CD14-positive monocyte (primary cell): Measurements from ENCODE around the gene RGPD4. TPM values are rescaled to one million over a fixed set of nuclear protein-coding genes. Genes with fewer than 3 reads are reported as not detected.

Source experiments
- DNase-seq, 3 donors: peaks; one replicate each; pipeline ENCODE4 v3.0.0-alpha.2; 2011 to 2022
- H2AFZ ChIP-seq: 2 replicates; pipeline ENCODE4 v1.6.0; 2012; ENCODE audit warnings: mild to moderate bottlenecking, low read depth, low read length, inconsistent platforms; ENCODE audit not compliant: insufficient read depth, poor library complexity, severe bottlenecking
- H3K27ac ChIP-seq, 2 donors: 1 replicate in 1 of 2; 2 replicates in 1 of 2; pipeline ENCODE4 v1.5.1; 2012 to 2013; ENCODE audit warnings: low read length in 2 of 2, control low read depth in 1 of 2, inconsistent platforms in 1 of 2, low read depth in 1 of 2, mild to moderate bottlenecking in 1 of 2
- H3K27me3 ChIP-seq, 2 donors: one replicate each; pipeline versions ENCODE4 v1.6.0 to v1.6.1; 2011 to 2013; ENCODE audit warnings: low read length in 2 of 2; ENCODE audit not compliant: control insufficient read depth in 2 of 2, insufficient read depth in 2 of 2
- H3K36me3 ChIP-seq, 2 donors: replicated peaks in 1 of 2; 1 replicate in 1 of 2; 2 replicates in 1 of 2; pipeline versions ENCODE4 v1.5.1 to v1.6.1; 2012 to 2013; ENCODE audit warnings: low read length in 2 of 2, control low read depth in 1 of 2, inconsistent platforms in 1 of 2, mild to moderate bottlenecking in 1 of 2; ENCODE audit not compliant: insufficient read depth in 2 of 2, control insufficient read depth in 1 of 2
- H3K4me1 ChIP-seq, 2 donors: 1 replicate in 1 of 2; 2 replicates in 1 of 2; pipeline versions ENCODE4 v1.5.1 to v1.6.1; 2012 to 2013; ENCODE audit warnings: low read length in 2 of 2, control low read depth in 1 of 2, inconsistent platforms in 1 of 2, mild to moderate bottlenecking in 1 of 2, moderate library complexity in 1 of 2; ENCODE audit not compliant: insufficient read depth in 2 of 2, control insufficient read depth in 1 of 2
- H3K4me2 ChIP-seq: replicated peaks from 2 replicates; pipeline ENCODE3; 2012; ENCODE audit warnings: low read length, moderate library complexity, mild to moderate bottlenecking; ENCODE audit not compliant: poor library complexity, severe bottlenecking; ENCODE audit errors: extremely low read depth
- H3K4me3 ChIP-seq, 3 experiments: fragments of 200-600 bp in 1 of 3; sonication (generic) in 1 of 3; replicated peaks in 1 of 3; 1 replicate in 2 of 3; 2 replicates in 1 of 3; pipeline ENCODE4 v1.5.1; 2011 to 2013; ENCODE audit warnings: low read length in 3 of 3, mild to moderate bottlenecking in 3 of 3, control low read depth in 2 of 3, low read depth in 2 of 3, inconsistent platforms in 1 of 3, moderate library complexity in 1 of 3
- H3K79me2 ChIP-seq: 2 replicates; pipeline ENCODE4 v1.6.0; 2012; ENCODE audit warnings: mild to moderate bottlenecking, control low read depth, inconsistent platforms, low read length, moderate library complexity; ENCODE audit not compliant: insufficient read depth
- H3K9ac ChIP-seq: 2 replicates; pipeline ENCODE4 v1.6.0; 2017; ENCODE audit warnings: low read length, mild to moderate bottlenecking; ENCODE audit not compliant: insufficient read depth, poor library complexity, severe bottlenecking
- H3K9me3 ChIP-seq, 2 donors: replicated peaks in 1 of 2; 1 replicate in 1 of 2; 2 replicates in 1 of 2; pipeline versions ENCODE4 v1.5.1 to v1.6.1; 2012 to 2013; ENCODE audit warnings: low read length in 2 of 2, control low read depth in 1 of 2; ENCODE audit not compliant: control insufficient read depth in 1 of 2, insufficient read depth in 1 of 2
- H4K20me1 ChIP-seq: 2 replicates; pipeline ENCODE4 v1.6.0; 2012; ENCODE audit warnings: mild to moderate bottlenecking, low read length, control low read depth, moderate library complexity; ENCODE audit not compliant: insufficient read depth
- H3K27ac Mint-ChIP-seq, 7 donors: one replicate each; pipeline ENCODE4 v1.8.0; 2020; ENCODE audit warnings: mild to moderate bottlenecking in 7 of 7, mixed read lengths in 7 of 7, moderate library complexity in 6 of 7, inconsistent platforms in 2 of 7
- H3K27me3 Mint-ChIP-seq, 3 donors: one replicate each; pipeline ENCODE4 v1.8.0; 2021 to 2022; ENCODE audit warnings: low read depth in 3 of 3, mild to moderate bottlenecking in 3 of 3, mixed read lengths in 3 of 3, moderate library complexity in 3 of 3, inconsistent platforms in 1 of 3
- H3K36me3 Mint-ChIP-seq, 2 donors: one replicate each; pipeline ENCODE4 v1.8.0; 2020; ENCODE audit warnings: mixed read lengths in 2 of 2, inconsistent platforms in 1 of 2, mild to moderate bottlenecking in 1 of 2
- H3K4me1 Mint-ChIP-seq: one replicate; pipeline ENCODE4 v1.8.0; 2020; ENCODE audit warnings: mild to moderate bottlenecking, mixed read lengths
- H3K4me3 Mint-ChIP-seq, 2 donors: one replicate each; pipeline ENCODE4 v1.8.0; 2020; ENCODE audit warnings: mild to moderate bottlenecking in 2 of 2, mixed read lengths in 2 of 2, moderate library complexity in 1 of 2
- H3K9me3 Mint-ChIP-seq, 7 donors: one replicate each; pipeline ENCODE4 v1.8.0; 2020 to 2022; ENCODE audit warnings: mixed read lengths in 7 of 7, mild to moderate bottlenecking in 6 of 7, moderate library complexity in 6 of 7, inconsistent platforms in 2 of 7
- CTCF ChIP-seq: fragments of 200-600 bp; IDR thresholded peaks from one replicate; pipeline ENCODE4 v1.8.0; 2022; ENCODE audit warnings: antibody characterized with exemption, mild to moderate bottlenecking
- WGBS: methylation state at CpG from one replicate; pipeline ENCODE4 v1.1.5; 2013; ENCODE audit warnings: missing lambda C conversion rate; ENCODE audit not compliant: insufficient coverage; 5-methylcytosine and 5-hydroxymethylcytosine counted together
- intact Hi-C, 2 donors: fragments of 100-400 bp; cut with micrococcal nuclease; formaldehyde crosslinking; loops; one replicate each; pipeline versions ENCODE4 v1.15.0 to v1.15.1; 2023
- polyA plus RNA-seq, 3 donors: library from polyadenylated mRNA; depleted of rRNA in 1 of 3; unstranded in 2 of 3; stranded (reverse) in 1 of 3; fragments of 300-500 nt in 2 of 3; fragments of >200 nt in 1 of 3; fragmentation: Illumina TruSeq in 2 of 3; gene quantifications; 1 replicate in 2 of 3; 2 replicates in 1 of 3; pipeline ENCODE4 v1.2.3, GENCODE V29; 2012 to 2021

Gene RGPD4
- polyA plus RNA-seq, 3 donors = not detected

DNA sequence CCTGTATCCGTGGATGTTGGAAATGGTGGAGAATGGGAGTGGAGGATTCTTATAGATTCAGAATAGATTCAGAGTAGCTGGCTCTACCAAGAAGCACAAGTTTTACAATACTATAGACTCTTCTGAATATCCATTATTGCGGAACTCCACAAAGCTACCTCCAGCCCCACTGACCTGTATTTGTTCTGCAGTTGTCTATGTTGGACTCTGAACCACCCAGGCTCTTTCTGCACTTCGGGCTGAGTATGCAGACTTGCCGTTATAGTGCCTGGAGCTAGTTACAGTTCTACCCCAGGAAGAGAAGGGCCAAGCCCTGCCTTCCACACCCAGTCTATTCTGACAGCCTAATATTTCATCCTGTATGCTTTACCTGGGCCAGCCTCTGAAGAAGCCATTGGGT is 4.4 kb upstream of the RGPD4 start:
- no peaks in the 10 kb centered on the region for H3K36me3 ChIP-seq
- H2AFZ ChIP-seq = no peak overlapping the region
- intact Hi-C loops = no loop called here
- no peaks in the 10 kb centered on the region for H3K4me1 Mint-ChIP-seq
- no peak overlapping the region for H3K9ac ChIP-seq
- no peak overlapping the region for H3K4me3 ChIP-seq
- TF ChIP-seq CTCF = no peak
- peaks cover 2 to 9% (median 3%) of the 10 kb centered on the region in 7 donors for H3K9me3 Mint-ChIP-seq
- H3K9me3 ChIP-seq = peaks cover 0 to 3% of the 10 kb centered on the region in 2 donors
- DNase-seq = no peak
- no peaks in the 10 kb centered on the region for H3K36me3 Mint-ChIP-seq
- H3K27me3 Mint-ChIP-seq = no peaks in the 10 kb centered on the region
- no peak overlapping the region for H3K27ac ChIP-seq
- H3K27me3 ChIP-seq = no peaks in the 10 kb centered on the region
- H3K4me3 Mint-ChIP-seq = no peak overlapping the region
- no peaks in the 10 kb centered on the region for H4K20me1 ChIP-seq
- no peak overlapping the region for H3K27ac Mint-ChIP-seq
- no peak overlapping the region for H3K4me2 ChIP-seq
- no peaks in the 10 kb centered on the region for H3K79me2 ChIP-seq
- no peaks in the 10 kb centered on the region for H3K4me1 ChIP-seq
- 90% methylated on average over 3 of the region's 4 CpGs for WGBS

GRCh38 chr2:107824451-107825205 is 2.1 kb upstream of the RGPD4 start:
- Mint-ChIP-seq H3K27me3 (no peaks in the 10 kb centered on the region), H3K4me1 (no peaks in the 10 kb centered on the region), H3K9me3 (peaks cover 0 to 9% (median 2%) of the 10 kb centered on the region in 7 donors), H3K36me3 (no peaks in the 10 kb centered on the region), H3K27ac (no peak overlapping the region), H3K4me3 (no peak overlapping the region)
- no peak for DNase-seq
- Histone ChIP-seq H3K9me3 (peaks cover 0 to 5% of the 10 kb centered on the region in 2 donors), H3K4me2 (no peak overlapping the region), H4K20me1 (no peaks in the 10 kb centered on the region), H3K79me2 (no peaks in the 10 kb centered on the region), H3K36me3 (no peaks in the 10 kb centered on the region), H3K4me1 (no peaks in the 10 kb centered on the region), H3K27me3 (no peaks in the 10 kb centered on the region), H2AFZ (no peak overlapping the region), H3K27ac (no peak overlapping the region), H3K9ac (no peak overlapping the region), H3K4me3 (no peak overlapping the region)
- TF ChIP-seq CTCF = no peak
- no CpG with 5 or more reads among the region's 2 CpGs for WGBS
- intact Hi-C loops = no loop called here
